Progenitor cell of endocrine pancreas (in vitro differentiated cells): ENCODE data around the gene ETV6. TPM values are rescaled to one million over a fixed set of nuclear protein-coding genes. Genes with fewer than 3 reads are reported as not detected.

Source experiments
- DNase-seq: peaks from one replicate; pipeline ENCODE4 v3.0.0; 2021; ENCODE audit warnings: low spot score; ENCODE audit not compliant: unreplicated experiment
- H3K27ac Mint-ChIP-seq: 2 replicates; pipeline ENCODE4 v1.8.0; 2021; ENCODE audit warnings: mild to moderate bottlenecking, moderate library complexity, mixed read lengths
- H3K27me3 Mint-ChIP-seq: 2 replicates; pipeline ENCODE4 v1.8.0; 2021; ENCODE audit warnings: mixed read lengths
- H3K36me3 Mint-ChIP-seq: 2 replicates; pipeline ENCODE4 v1.8.0; 2022; ENCODE audit warnings: mixed read lengths; ENCODE audit not compliant: insufficient read depth
- H3K4me1 Mint-ChIP-seq: 2 replicates; pipeline ENCODE4 v1.8.0; 2021; ENCODE audit warnings: low read depth, mixed read lengths
- H3K4me3 Mint-ChIP-seq: 2 replicates; pipeline ENCODE4 v1.8.0; 2021; ENCODE audit warnings: low read depth, mild to moderate bottlenecking, moderate library complexity, mixed read lengths
- H3K9me3 Mint-ChIP-seq: 2 replicates; pipeline ENCODE4 v1.8.0; 2021; ENCODE audit warnings: low read depth, mixed read lengths
- CTCF ChIP-seq: fragments of 200-600 bp; sonication (generic); IDR thresholded peaks from one replicate; pipeline ENCODE4 v1.5.0; 2021; ENCODE audit warnings: antibody characterized with exemption, mild to moderate bottlenecking; ENCODE audit not compliant: unreplicated experiment
- total RNA-seq: library from RNA; stranded (reverse); gene quantifications from 2 replicates; pipeline ENCODE4 v1.2.1, GENCODE V29; 2021

ETV6 gene
- total RNA-seq, 1 donor from 2014 or later, result 55.2 TPM

GRCh38 chr12:11884116-11884515 is 234.6 kb downstream of the ETV6 start:
- H3K27me3 Mint-ChIP-seq, result no peaks in the 10 kb centered on the region
- peaks cover 60% of the 10 kb centered on the region for H3K4me1 Mint-ChIP-seq
- TF ChIP-seq CTCF, result no peak
- no peak overlapping the region for H3K4me3 Mint-ChIP-seq
- H3K9me3 Mint-ChIP-seq, result peaks cover 5% of the 10 kb centered on the region
- peaks cover 50% of the 10 kb centered on the region for H3K36me3 Mint-ChIP-seq
- H3K27ac Mint-ChIP-seq, result peak overlapping the region; percentile 98
- no peak for DNase-seq

- peaks cover 54% of the 10 kb centered on the region for H3K4me1 Mint-ChIP-seq
- peak overlapping the region; percentile 98 for H3K27ac Mint-ChIP-seq
- H3K36me3 Mint-ChIP-seq, result peaks cover 54% of the 10 kb centered on the region
- DNase-seq, result no peak
- peak overlapping the region; percentile 11 for H3K4me3 Mint-ChIP-seq
- no peak for TF ChIP-seq CTCF
- peaks cover 5% of the 10 kb centered on the region for H3K9me3 Mint-ChIP-seq
- no peaks in the 10 kb centered on the region for H3K27me3 Mint-ChIP-seq
Observed at GRCh38 chr12:11884706-11885105, 235.2 kb downstream of the ETV6 start.

- DNase-seq, result no peak
- Mint-ChIP-seq H3K4me3 (peak overlapping the region; percentile 51), H3K27ac (peak overlapping the region; percentile 98), H3K27me3 (no peaks in the 10 kb centered on the region), H3K36me3 (peaks cover 54% of the 10 kb centered on the region), H3K9me3 (peaks cover 5% of the 10 kb centered on the region), H3K4me1 (peaks cover 51% of the 10 kb centered on the region)
- no peak for TF ChIP-seq CTCF
Observed at GRCh38 chr12:11885261-11886038, 236.0 kb downstream of the ETV6 start.

GRCh38 chr12:11886339-11886738 is 236.9 kb downstream of the ETV6 start:
- H3K4me1 Mint-ChIP-seq, result peaks cover 51% of the 10 kb centered on the region
- no peak for TF ChIP-seq CTCF
- no peak overlapping the region for H3K4me3 Mint-ChIP-seq
- no peaks in the 10 kb centered on the region for H3K27me3 Mint-ChIP-seq
- H3K36me3 Mint-ChIP-seq, result peaks cover 55% of the 10 kb centered on the region
- peak overlapping the region; percentile 98 for H3K27ac Mint-ChIP-seq
- peaks cover 5% of the 10 kb centered on the region for H3K9me3 Mint-ChIP-seq
- DNase-seq, result no peak

- Mint-ChIP-seq H3K27ac (no peak overlapping the region), H3K4me1 (peaks cover 35% of the 10 kb centered on the region), H3K27me3 (no peaks in the 10 kb centered on the region), H3K36me3 (peaks cover 53% of the 10 kb centered on the region), H3K9me3 (peaks cover 5% of the 10 kb centered on the region), H3K4me3 (no peak overlapping the region)
- no peak for TF ChIP-seq CTCF
- no peak for DNase-seq
Observed at GRCh38 chr12:11888029-11888428, 238.6 kb downstream of the ETV6 start.
